HG03025 (cell line): ENCODE results near the gene TMEM91.
"Not testable (repeated sequence)": the region's sequence is repeated elsewhere in the genome, so short reads cannot be mapped to it uniquely, and the experiment has no call there.

Experiments
- ATAC-seq: cut with Tn5 transposase; IDR thresholded peaks from one replicate; pipeline ENCODE4 v1.9.1; 2021; ENCODE audit warnings: mild to moderate bottlenecking, moderate library complexity; ENCODE audit not compliant: unreplicated experiment, low FRiP score

Gene TMEM91

DNA sequence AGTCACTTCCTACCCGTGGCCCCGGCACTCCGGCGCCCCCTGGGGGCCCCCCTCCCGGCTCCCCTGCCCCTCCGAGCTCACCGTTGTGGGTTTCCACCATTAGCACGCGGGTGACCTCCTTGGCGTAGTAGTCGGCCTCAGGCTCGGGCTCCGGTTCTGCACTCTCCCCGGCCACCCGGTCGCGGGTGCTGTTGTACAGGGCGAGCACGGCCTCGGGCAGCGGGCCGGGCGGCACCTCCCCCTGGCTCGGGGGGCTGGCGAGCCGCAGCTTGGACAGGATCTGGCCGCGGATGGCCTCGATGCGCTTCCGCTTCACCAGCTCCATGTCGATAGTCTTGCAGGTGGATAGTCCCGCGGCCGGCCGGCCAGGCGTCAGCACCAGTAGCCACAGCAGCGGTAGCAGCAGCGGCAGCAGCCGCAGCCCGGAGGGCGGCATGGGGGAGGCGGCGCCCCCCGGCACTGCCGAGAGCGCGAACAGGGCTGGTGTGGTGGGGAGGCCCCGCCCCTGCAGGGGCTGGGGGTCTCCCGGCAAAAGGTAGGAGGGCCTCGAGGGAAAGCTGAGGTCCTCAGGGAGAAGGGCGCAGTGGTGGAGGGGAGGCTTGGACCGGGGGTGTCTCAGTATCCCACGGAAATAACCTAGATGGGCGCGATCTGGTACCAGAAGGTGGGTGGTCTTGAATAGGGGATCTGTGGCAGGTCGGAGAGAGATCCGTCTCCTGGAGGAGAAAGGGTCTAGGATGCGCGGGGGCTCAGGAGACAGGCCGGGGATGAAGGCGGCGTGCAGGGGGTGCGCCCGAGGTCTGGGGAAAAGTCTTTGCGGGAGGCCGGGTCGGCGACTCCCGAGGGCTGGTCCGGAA lies 23.5 kb upstream of the TMEM91 start:
- no peak for ATAC-seq

DNA sequence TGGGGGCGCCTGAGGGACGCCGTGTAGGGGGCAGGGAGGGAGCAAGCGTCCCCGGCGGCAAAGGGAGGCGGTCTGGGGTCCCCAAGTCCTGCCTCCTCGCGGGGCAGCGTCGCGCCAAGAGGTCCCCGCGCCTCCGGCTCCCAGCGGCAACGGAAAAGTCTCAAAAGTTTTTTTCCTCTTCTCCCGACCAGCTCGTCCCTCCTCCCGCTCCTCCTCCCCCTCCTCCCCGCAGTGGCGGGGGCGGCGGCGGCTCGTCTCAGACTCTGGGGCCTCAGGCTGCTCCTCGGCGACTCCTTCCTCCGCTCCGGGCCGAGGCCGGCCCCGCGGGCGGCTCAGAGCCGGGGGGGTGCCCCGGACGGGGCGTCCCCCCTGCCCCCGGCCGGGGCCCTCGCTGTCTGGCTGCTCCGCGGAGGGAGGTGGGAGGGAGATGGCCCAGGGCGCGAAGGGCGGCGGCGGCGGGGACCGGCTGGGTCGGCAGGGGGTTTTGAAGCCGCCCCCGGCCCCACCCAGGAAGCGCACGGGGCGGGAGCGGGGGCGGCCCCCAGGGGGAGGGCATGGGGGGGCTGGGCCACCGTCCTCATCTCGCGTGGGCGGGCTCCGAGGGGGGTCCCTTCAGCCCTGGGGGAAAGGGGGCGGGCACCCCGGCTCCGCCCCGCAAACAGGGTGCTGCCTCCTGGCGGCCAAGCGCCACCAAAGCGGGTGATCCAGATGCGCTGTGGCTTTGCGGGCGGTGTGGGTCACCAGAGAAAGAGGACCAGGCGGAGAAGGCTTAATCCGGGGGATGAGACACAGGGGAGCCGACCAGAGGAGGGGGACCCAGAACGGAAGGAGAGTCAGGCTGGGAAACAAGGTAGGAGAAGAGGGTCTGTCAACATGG lies 22.6 kb upstream of the TMEM91 start, which contains the start of gene TGFB1:
TSS of gene TGFB1 (minus strand) at position 457 of the 877 bp plus-strand sequence. CDS start 878 bp downstream, outside the sequence.
- peak; percentile 40 for ATAC-seq

DNA sequence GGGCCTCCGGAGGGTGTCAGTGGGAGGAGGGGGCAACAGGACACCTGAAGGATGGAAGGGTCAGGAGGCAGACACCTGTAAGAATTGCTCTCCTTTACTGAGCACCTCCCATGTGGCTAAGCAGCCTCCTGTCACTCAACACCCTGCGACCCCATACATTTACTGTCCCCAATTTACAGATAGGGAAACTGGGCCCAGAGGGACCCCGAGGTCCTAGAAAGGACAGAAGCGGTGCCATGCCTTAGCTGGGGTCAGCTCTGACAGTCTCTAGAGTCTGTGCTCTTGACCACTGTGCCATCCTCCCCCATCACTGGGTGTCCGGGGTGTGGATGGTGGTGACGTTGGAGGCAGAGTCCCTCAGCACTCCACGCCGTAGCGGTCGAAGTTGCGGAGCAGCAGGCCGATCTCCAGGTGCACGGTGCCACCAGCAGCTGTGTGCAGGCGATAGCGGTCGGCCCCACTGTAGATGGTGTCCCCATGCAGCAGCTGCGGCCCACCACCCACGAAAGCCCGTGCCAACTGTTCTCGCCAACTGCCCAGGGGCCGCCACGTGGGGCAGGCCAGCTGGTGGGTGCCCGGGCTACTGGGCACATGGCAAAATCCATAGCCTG lies 21.9 kb upstream of the TMEM91 start:
- no peak for ATAC-seq

DNA sequence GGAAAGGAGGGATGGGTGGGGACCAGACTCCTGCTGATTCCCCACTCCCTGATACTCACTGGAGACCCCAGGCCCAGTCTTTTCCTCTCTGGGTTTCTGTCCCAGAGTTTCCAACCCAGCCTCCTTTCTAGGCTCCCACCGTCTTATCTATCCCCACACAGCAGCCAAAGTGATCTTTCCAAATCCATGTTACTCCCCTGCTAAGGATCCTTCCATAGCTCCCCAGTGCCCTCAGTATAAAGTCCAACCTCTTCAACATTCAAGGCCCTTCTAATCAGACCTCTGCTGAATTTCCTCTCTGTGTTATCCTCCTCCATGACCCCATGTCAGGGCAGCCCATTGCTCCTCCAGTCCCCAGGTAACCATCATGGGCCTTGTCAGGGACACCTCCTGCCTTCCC lies 21.3 kb upstream of the TMEM91 start:
- no peak for ATAC-seq

DNA sequence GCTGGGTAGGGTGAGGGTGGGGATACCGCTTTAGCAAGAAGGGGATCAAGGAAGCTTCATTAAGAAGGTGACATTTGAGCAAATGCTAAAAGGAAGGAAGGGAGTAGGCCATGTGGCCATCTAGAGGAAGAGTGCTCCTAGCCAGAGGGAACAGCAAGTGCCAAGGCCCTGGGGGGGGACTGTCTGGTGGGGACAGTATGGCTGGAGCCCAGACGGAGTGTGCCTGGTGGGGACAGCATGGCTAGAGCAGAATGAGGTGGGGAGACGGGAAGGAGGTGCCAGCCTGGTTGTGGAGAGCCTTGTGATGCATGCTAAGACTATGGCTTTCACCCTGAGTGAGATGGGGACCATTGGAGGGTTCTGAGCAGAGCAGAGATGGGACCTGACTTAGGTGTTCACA lies 20.5 kb upstream of the TMEM91 start:
- no peak for ATAC-seq

DNA sequence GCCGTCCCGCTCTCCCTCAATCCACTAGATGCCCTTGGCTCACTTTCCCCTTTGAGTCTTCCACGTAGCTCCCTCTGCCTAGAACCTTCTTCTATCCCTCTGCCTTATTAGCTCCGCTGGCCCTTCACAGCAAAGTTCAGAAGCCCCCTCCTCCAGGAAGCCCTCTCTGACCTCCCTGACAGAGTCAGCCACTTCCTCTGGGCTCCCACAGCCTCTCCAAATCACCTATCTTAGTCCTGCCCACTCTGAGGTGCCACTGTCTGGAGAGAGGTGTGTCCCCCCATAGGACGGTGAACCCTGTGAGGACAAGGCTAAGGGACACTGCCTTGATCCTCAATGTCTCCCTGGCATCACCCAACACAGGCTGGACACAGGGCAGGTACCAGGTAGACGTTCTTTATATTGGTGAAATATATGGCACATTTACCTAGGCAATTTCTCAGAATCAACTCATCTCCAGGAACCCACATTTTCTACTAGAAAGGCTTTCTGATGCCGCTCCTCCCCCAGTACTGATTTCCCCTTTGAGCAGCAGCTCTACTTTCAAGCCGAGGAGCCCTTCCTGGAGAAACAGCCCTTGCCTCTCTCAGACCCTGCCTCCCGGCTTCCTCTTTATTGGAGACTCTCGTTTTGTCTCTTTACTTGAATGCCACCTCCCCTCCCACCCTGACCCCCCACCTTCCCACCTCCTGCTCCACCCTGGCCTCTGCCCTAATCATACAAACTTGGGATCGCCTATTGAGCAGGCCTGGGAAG lies 19.2 kb upstream of the TMEM91 start:
- ATAC-seq = no peak

DNA sequence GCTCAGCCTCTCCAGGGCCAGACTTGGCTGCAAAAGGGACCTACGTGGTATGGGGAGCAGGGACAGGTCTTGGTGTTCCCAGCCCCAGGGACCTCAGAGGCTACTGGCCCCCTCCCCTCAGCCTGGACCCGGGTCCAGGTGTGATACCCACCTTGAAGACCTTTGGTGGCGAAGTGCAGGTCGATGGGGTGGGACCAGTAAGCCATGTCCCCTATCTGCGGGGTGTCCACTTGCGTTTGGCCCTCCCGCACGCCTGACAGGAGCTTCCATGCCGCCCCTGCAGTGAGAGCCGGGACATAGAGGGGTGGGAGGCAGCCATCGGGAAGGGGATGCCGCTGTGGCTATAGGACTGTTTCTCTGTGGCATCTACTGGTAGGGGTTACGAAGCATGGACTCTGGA lies 18.6 kb upstream of the TMEM91 start:
- ATAC-seq = no peak

DNA sequence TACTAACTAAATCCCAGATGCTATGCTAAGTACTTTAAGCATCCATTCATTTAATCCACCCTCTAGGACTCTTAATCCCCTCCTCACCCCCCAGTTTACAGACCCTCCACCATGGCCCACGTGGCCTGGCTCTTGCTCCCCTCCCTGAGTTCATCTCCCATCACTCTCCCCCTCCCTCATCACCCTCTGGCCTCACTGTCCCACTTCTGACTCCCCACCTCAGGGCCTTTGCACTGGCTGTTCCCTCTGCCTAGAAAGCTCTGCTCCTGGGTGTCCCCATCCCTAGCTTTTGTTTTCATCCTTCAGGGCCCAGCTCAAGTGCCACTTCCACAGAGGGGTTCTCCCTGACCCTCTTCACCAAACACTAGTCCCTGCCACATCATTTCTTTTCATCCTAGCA lies 16.6 kb upstream of the TMEM91 start:
- ATAC-seq = no peak

DNA sequence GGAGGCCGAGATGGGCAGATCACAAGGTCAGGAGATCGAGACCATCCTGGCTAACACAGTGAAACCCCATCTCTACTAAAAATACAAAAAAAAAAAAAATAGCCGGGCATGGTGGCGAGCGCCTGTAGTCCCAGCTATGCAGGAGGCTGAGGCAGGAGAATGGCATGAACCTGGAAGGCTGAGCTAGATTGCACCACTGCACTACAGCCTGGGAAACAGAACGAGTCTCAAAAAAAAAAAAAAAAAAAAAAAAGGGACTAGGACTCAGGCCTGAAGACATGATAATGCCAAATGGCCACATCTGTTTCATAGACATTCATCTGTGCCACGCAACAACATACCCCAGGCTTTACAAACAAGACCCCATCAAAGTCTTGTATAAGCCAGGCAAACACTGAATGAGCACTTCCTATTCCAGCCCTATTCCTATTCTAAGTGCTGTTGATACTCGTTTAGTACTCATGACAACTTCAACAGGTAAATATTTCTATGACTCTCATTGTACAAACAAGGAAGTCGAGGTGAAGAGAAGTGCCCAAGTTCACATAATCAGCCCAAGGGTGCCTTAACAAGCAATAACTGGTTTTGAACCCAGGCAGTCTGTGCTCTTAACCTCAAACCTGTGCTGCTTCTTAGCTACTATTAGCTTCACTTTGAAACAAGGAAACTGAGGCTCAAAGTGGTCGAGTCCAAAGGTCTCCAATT lies 14.0 kb upstream of the TMEM91 start:
- no peak for ATAC-seq

DNA sequence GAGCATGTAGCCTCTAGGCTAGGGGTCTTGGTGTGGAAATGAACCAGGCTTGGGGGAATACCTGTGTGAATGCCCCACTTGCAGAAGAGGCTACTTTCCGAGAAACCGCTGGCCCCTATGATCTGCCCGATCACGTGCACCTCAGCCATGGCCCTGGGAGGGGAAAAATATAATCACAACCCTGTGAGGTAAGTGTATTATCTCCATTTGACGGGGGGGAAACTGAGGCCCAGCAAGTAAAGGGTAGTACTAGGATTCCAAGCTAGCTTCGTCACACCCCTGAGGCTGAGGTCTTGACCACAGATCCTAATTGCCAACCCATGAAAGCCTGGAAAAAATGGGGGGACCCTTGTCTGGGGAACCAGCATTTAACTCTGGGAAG lies 13.0 kb upstream of the TMEM91 start:
- no peak for ATAC-seq

DNA sequence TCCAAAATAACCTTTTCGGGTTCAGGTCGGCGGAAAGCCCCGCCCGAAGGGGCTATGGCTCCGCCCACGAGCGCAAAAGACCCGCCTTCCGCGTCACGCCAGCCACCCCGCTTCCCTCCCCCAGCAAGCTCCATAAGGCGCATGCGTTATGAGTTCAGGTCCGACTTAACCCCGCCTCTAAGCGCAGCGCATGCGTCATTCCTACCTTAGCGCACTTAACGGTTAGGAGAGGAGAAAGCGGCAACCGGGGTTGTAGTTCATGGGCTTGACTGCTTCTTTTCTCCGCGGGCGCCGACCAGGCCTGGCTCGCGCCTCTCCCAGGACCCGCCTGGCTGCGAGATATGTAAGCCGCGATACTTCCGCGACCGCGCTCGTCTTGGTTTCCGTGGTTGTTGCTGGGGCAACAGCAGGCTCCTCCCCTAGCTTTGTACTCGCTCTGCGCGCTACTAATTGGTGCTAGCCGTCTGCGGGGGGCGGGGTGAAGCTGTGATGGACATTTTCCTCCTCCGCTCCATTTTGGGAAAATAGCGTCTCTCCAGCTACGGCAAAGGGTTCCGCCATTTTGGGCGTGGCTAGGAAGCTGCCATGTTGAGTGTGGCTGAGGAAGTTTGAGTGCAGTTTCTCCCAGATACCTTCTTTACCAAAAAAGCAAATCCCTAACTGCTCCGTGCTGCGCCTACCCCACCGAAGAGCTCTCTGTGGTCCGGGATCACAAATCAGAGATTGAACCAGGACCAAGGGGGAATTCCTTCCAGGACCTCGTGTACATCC lies 12.4 kb upstream of the TMEM91 start, which contains the start of gene B9D2:
TSS of gene B9D2 (minus strand) at position 397 of the 771 bp plus-strand sequence. CDS start 630 bp downstream, outside the sequence.
- peak; percentile 87 for ATAC-seq

DNA sequence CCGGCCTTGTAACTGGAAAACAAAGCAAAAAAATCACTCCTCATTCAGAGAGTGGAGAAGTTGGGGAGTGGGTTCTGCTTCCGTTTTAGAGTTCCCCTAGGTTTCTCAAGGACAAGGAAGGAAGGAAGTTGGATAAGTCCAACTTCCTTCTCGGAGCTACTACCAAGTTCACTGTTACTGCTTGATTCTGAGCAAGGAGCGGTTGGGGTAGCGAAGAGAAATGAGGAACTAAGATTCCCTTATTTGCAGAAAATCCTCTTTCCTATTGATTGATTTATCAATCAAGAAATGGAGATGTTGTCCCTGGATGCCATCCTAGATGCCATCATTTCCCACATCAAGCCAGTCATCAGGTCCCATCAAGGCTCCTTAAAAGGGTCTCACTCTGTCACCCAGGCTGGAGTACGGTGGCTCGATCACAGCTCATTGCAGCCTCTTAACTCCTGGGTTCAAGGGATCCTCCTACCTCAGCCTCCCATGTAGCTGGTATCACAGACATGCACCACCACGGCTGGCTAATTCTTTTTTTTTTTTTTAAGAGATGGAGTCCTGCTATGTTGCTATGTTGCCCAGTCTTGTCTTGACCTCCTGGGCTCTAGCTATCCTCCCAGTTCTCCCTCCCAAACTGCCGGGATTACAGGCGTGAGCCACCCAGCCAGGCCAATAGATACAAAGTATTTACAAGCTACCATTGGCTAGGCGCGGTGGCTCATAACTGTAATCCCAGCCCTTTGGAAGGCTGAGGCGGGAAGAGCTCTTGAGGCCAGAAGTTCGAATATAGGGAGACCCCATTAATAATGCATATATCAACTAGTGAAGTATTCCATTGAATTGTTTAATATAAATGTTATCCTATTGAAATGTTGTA lies 11.6 kb upstream of the TMEM91 start:
- no peak for ATAC-seq

DNA sequence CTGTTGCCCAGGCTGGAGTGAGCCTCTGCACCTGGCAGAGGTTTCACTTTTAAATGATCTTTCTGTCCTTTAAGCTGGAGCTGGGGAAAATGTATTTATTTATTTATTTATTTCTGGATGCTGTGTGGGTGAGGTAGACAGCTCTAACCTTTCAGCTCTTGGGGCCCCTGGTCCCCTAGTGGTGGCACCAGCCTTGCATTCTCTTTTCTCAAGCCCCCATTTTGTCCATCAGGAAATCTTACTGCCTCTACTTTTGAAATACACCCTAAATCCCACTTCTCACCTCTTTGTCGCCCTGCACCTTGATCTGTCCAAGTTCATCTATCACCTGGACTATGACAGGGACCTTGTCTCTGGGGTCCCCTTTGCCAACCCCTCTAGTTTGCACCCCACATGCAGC lies 10.2 kb upstream of the TMEM91 start:
- ATAC-seq = no peak

DNA sequence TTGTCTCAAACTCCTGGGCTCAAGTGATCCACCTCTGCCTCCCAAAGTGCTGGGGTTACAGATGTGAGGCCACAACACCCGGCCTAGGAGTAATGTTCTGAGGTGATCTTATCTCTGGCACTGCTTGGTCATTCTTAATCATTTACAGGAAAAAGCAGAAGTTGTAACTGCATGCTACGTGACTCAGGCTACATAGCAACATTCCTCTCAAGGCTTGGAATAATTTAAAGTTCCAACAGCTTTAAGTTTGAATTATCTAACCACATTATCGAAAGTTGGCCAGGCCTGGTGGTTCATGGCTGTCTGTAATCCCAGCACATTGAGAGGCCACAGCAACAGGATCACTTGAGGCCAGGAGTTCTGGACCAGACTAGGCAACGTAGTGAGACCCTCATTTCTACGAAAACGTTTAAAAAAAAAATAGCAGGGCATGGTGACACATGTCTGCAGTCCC lies 8.5 kb upstream of the TMEM91 start:
- ATAC-seq = no peak

DNA sequence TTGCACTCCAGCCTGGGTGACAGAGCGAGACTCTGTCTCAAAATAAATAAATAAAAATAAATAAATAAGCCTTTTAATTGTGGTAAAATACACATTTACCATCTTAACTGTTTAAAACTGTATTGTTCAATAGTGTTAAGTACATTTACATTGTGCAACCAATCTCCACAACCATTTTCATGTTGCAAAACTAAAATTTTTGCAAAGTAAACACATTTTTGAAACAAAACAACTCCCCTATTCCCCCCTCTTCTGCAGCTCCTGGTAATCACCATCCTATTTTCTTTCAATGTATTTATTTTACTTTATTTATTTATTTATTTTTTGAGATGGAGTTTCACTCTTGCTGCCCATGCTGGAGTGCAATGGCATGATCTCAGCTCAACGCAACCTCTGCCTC lies 6.6 kb upstream of the TMEM91 start:
- no peak for ATAC-seq

DNA sequence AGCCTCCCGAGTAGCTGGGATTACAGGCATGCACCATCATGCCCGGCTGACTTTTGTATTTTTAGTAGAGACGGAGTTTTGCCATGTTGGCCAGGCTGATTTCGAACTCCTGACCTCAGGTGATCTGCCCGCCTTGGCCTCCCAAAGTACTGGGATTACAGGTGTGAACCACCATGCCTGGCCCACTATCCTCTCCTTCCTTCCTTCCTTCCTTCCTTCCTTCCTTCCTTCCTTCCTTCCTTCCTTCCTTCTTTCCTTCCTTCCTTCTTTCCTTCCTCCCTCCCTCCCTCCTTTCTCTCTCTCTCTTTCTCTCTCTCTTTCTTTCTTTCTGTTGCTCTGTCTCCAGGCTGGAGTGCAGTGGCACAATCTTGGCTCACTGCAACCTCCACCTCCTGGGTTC lies 5.2 kb upstream of the TMEM91 start:
- ATAC-seq = not testable (repeated sequence)

DNA sequence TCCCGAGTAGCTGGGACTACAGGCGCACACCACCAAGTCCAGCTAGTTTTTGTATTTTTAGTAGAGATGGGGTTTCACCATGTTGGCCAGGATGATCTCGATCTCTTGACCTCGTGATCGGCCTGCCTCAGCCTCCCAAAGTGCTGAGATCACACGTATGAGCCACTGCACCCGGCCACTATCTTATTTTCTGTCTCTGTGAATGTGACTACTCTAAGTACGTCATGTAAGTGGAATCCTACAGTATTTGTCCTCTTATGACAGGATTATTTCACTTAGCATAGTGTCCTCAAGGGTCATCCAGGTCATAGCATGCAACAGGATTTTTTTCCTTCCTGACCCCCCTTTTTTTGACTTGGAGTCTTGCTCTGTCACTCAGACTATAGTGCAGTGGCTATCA lies 4.8 kb upstream of the TMEM91 start:
- ATAC-seq = no peak

DNA sequence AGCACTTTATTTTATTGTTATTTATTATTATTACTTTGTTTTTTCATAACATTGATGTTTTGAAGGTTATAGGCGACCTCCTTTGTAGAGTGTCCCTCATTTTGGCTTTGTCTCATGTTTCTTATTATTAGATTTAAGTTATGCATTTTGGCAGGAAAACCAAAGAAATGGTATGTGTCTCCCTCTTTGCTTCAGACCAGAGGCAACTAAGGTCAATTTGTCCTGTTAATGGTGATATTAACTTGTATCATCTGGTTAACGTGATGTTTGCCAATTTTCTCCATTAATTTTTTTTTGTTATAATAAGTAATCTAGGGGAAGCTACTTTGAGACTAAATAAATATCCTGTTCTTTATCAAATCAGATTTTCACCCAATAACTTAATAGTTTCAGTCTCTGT lies 3.8 kb upstream of the TMEM91 start:
- ATAC-seq = no peak
